ENCODE measurements around the gene TRABD2B. TPM values are rescaled to one million over a fixed set of nuclear protein-coding genes. Genes with fewer than 3 reads are reported as not detected.

The TRABD2B gene
- polyA plus RNA-seq, 1 experiment, result not detected

DNA sequence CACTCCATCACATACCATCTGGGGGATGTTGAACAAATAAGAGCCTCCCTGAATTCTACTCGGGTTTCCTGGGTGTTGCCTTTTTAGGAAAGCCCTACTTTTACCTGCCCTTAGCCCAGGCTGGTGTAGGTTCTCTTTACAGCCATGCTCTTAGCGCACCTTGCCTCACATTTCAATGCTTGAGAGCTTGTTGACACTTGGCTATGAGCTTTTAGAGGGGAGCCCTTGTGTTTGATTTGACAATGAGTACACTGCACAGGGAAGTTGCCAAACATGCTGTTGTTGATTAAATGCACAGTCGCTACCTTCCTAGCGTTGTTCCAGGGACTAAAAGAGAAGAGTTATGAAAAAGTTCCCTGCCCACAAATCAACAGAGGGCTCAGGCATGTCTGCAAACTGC is 103.8 kb downstream of the TRABD2B start:
- Histone ChIP-seq H3K27ac (ENCODE audit: low read depth, low read length) (no peak overlapping the region), H3K4me3 (ENCODE audit: low read depth, low read length) (no peak overlapping the region), H3K27me3 (ENCODE audit: control insufficient read depth, insufficient read depth, low read length) (no peaks in the 10 kb centered on the region), H3K9me3 (ENCODE audit: control insufficient read depth, insufficient read depth, low read length) (no peaks in the 10 kb centered on the region)
- ChIA-PET CTCF (no interaction called here), POLR2A (no interaction called here)
- TF ChIP-seq, protein P1, sequence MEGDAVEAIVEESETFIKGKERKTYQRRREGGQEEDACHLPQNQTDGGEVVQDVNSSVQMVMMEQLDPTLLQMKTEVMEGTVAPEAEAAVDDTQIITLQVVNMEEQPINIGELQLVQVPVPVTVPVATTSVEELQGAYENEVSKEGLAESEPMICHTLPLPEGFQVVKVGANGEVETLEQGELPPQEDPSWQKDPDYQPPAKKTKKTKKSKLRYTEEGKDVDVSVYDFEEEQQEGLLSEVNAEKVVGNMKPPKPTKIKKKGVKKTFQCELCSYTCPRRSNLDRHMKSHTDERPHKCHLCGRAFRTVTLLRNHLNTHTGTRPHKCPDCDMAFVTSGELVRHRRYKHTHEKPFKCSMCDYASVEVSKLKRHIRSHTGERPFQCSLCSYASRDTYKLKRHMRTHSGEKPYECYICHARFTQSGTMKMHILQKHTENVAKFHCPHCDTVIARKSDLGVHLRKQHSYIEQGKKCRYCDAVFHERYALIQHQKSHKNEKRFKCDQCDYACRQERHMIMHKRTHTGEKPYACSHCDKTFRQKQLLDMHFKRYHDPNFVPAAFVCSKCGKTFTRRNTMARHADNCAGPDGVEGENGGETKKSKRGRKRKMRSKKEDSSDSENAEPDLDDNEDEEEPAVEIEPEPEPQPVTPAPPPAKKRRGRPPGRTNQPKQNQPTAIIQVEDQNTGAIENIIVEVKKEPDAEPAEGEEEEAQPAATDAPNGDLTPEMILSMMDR (IDR thresholded peaks at IDR 0.05; ENCODE audit: low read depth, low read length), result no peak
- DNase-seq (ENCODE audit: low read depth, low spot score), result no peak

DNA sequence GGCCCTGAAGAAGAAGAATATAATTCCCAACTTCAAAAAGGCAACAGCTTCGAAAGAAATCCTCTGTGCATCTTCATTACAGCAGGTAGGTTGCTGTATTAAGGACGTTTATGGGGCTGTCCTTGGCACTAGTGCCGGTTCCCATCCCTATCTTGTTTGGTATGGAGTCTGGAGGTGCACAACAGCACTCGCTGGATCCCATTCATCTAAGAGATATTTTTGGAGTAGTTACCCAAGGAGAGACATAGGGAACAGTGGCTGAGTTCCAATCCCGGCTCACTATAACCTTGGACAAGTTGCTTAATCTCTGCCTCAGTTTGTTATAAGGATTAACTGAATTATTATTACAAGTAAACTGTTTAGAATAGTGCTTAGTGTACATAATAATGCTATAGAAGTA is 106.4 kb downstream of the TRABD2B start:
- DNase-seq (ENCODE audit: low read depth, low spot score), result no peak
- TF ChIP-seq, protein P1 (IDR thresholded peaks at IDR 0.05; ENCODE audit: low read depth, low read length), result no peak
- no peaks in the 10 kb centered on the region for H3K9me3 ChIP-seq (ENCODE audit: control insufficient read depth, insufficient read depth, low read length)
- no peak overlapping the region for H3K4me3 ChIP-seq (ENCODE audit: low read depth, low read length)
- H3K27me3 ChIP-seq (ENCODE audit: control insufficient read depth, insufficient read depth, low read length), result no peaks in the 10 kb centered on the region
- ChIA-PET CTCF (interaction anchor here (0.5 kb wide), 1 partner anchor 387 kb away, joined by 4 read pairs; no protein-coding TSS in a partner anchor), POLR2A (no interaction called here)
- no peak overlapping the region for H3K27ac ChIP-seq (ENCODE audit: low read depth, low read length)

DNA sequence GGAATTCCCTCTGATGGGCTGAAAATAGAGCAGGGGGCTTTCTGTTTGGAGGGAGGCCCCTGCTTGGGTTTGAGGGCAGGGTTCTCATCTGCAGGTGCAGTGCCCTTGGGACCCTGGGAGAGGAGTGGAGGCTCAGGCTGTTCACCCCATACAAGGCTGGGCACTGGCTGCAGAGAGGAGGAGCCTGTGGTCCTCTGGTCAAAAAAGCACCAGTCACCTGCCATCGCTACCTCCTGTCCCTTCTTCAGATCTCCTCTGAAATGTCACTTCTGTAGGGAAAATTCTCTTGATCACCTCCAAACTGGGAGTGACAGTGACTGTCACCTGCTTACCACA is 108.9 kb downstream of the TRABD2B start:
- ChIA-PET POLR2A (no interaction called here), CTCF (no interaction called here)
- H3K4me3 ChIP-seq (ENCODE audit: low read depth, low read length), result no peak overlapping the region
- DNase-seq (ENCODE audit: low read depth, low spot score), result no peak
- H3K9me3 ChIP-seq (ENCODE audit: control insufficient read depth, insufficient read depth, low read length), result no peaks in the 10 kb centered on the region
- no peaks in the 10 kb centered on the region for H3K27me3 ChIP-seq (ENCODE audit: control insufficient read depth, insufficient read depth, low read length)
- H3K27ac ChIP-seq (ENCODE audit: low read depth, low read length), result no peak overlapping the region
- TF ChIP-seq, protein P1 (IDR thresholded peaks at IDR 0.05; ENCODE audit: low read depth, low read length), result no peak

DNA sequence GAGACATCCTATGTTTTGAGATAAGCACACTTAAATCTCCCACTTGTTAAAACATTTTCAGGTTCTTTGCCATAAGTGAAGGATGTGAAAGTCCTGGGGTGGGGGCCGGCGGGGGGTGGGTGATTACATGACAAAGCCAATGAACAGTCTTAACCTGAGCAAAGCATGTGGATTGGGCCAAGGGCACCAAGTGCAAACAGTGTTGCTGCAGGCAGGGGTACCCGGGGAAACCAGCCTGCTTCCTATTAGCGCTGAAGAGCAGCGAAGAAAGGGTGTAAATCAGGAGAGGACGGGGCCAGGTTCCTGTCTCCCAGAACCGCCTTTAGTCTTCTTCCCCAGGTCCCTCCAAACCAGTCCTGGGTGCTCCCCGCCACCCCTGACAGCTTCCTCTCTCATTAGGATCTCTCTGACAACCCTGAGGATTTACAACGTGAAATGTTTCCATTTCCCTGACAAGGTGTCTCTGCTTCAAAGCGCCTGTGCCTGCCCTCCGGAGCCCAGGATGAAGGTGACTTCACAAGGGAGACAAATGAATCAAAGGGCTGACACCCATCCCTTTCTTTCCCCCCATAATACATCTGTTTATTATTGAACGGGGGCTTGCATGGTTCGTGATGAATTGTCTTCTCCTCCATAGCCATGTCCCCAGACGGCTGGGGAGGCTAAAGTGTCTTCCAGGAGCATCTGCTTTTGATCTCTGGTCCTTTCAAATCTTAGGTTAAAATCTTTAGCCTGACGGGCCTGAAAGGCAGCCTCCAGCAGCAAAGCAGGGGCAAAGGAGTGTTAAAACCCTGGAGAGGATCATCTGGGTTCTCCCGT is 109.5 kb downstream of the TRABD2B start:
- Histone ChIP-seq H3K27ac (ENCODE audit: low read depth, low read length) (no peak overlapping the region), H3K9me3 (ENCODE audit: control insufficient read depth, insufficient read depth, low read length) (no peaks in the 10 kb centered on the region), H3K4me3 (ENCODE audit: low read depth, low read length) (no peak overlapping the region), H3K27me3 (ENCODE audit: control insufficient read depth, insufficient read depth, low read length) (no peaks in the 10 kb centered on the region)
- CTCF ChIA-PET, result no interaction called here
- TF ChIP-seq, protein P1 (IDR thresholded peaks at IDR 0.05; ENCODE audit: low read depth, low read length), result no peak
- POLR2A ChIA-PET, result no interaction called here
- no peak for DNase-seq (ENCODE audit: low read depth, low spot score)

DNA sequence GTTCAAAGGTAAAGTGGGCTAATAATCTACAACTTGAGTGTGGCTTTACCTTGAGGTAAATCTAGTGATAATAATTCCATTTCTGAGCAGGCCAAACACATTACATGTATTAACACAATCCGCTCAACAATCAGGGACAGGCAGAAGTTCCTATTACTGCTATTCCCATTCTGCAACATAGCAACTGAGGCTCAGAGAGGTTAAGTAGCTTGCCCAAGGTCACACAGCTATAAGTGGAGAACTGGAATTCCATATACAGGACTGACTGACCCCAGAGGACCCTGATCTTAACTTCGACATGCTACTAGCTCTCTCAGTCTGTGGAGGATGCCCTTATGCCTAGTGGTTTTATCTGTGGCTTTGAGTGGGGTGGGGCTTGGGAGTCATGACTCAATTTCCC is 110.1 kb downstream of the TRABD2B start:
- Histone ChIP-seq H3K27me3 (ENCODE audit: control insufficient read depth, insufficient read depth, low read length) (no peaks in the 10 kb centered on the region), H3K27ac (ENCODE audit: low read depth, low read length) (no peak overlapping the region), H3K4me3 (ENCODE audit: low read depth, low read length) (no peak overlapping the region), H3K9me3 (ENCODE audit: control insufficient read depth, insufficient read depth, low read length) (no peaks in the 10 kb centered on the region)
- ChIA-PET CTCF (no interaction called here), POLR2A (no interaction called here)
- DNase-seq (ENCODE audit: low read depth, low spot score), result no peak
- TF ChIP-seq, protein P1 (IDR thresholded peaks at IDR 0.05; ENCODE audit: low read depth, low read length), result no peak

Measured in AG04450 (cell line).